ENCODE results near the gene NWD2.

Gene NWD2

DNA sequence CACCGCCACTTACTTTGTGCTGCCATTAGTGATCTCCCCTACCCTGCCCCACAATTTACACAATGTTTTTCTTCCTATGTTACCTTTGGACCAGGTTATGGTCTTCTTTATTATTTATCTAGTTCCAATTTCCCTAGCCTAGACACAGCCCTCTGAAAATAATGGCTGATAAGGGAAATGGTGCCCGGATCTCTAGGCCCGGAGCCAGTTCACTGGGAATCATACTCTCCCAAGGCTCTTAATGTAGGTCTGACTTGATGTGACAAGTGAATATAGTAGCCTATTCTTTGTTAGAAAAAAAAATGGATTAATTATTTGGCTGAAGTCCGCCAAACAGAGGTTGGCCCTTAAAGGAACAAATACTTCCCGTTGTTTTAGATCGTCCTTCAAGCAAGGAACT, 233.6 kb downstream of the NWD2 start:
- no peak overlapping the region for H3K9ac ChIP-seq (ENCODE audit: low read length)
- H3K36me3 ChIP-seq (ENCODE audit: control insufficient read depth, insufficient read depth, low read length), result no peaks in the 10 kb centered on the region
- H3K79me1 ChIP-seq (ENCODE audit: low read length), result no peaks in the 10 kb centered on the region
- no peaks in the 10 kb centered on the region for H3K4me1 ChIP-seq (ENCODE audit: control insufficient read depth, low read depth, low read length)
- H2BK15ac ChIP-seq (replicated peaks; ENCODE audit: low read depth), result no peak overlapping the region
- no peak overlapping the region for H2BK120ac ChIP-seq (ENCODE audit: low read depth, low read length)
- H3K23ac ChIP-seq (ENCODE audit: low read length), result no peak overlapping the region
- H3K4me2 ChIP-seq (ENCODE audit: low read length), result no peak overlapping the region
- no peaks in the 10 kb centered on the region for H3K79me2 ChIP-seq (ENCODE audit: control insufficient read depth, insufficient read depth, low read length)
- H3K56ac ChIP-seq (ENCODE audit: low read length), result no peak overlapping the region
- no peak overlapping the region for H3K18ac ChIP-seq (ENCODE audit: low read length)
- H3K27me3 ChIP-seq (ENCODE audit: insufficient read depth, low read length, poor library complexity), result peaks cover 2% of the 10 kb centered on the region
- H3K4ac ChIP-seq (ENCODE audit: low read depth, low read length), result no peak overlapping the region
- no CpG with 5 or more reads among the region's 6 CpGs for WGBS (ENCODE audit: extremely low coverage, insufficient coverage, low lambda C conversion rate)
- no peak for DNase-seq
- H4K5ac ChIP-seq (ENCODE audit: low read length), result no peak overlapping the region
- H2AK5ac ChIP-seq (ENCODE audit: low read length), result no peak overlapping the region
- no peak overlapping the region for H4K8ac ChIP-seq (ENCODE audit: low read depth, low read length)
- no peak overlapping the region for H3K27ac ChIP-seq (ENCODE audit: low read depth, low read length)
- no peak overlapping the region for H3K4me3 ChIP-seq (ENCODE audit: low read length)
- H2BK5ac ChIP-seq (ENCODE audit: low read length), result no peak overlapping the region

GRCh38 chr4:37480509-37480908, 236.0 kb downstream of the NWD2 start:
- Histone ChIP-seq H3K4me1 (ENCODE audit: control insufficient read depth, low read depth, low read length) (no peaks in the 10 kb centered on the region), H3K27me3 (ENCODE audit: insufficient read depth, low read length, poor library complexity) (no peaks in the 10 kb centered on the region), H3K27ac (ENCODE audit: low read depth, low read length) (no peak overlapping the region), H4K5ac (ENCODE audit: low read length) (no peak overlapping the region), H3K4ac (ENCODE audit: low read depth, low read length) (no peak overlapping the region), H3K36me3 (ENCODE audit: control insufficient read depth, insufficient read depth, low read length) (no peaks in the 10 kb centered on the region), H3K18ac (ENCODE audit: low read length) (no peak overlapping the region), H3K79me2 (ENCODE audit: control insufficient read depth, insufficient read depth, low read length) (no peaks in the 10 kb centered on the region), H3K4me3 (ENCODE audit: low read length) (no peak overlapping the region), H2BK120ac (ENCODE audit: low read depth, low read length) (no peak overlapping the region), H4K8ac (ENCODE audit: low read depth, low read length) (no peak overlapping the region), H3K9ac (ENCODE audit: low read length) (no peak overlapping the region), H3K56ac (ENCODE audit: low read length) (no peak overlapping the region), H3K4me2 (ENCODE audit: low read length) (no peak overlapping the region), H2AK5ac (ENCODE audit: low read length) (no peak overlapping the region), H3K23ac (ENCODE audit: low read length) (no peak overlapping the region), H2BK15ac (replicated peaks; ENCODE audit: low read depth) (no peak overlapping the region), H2BK5ac (ENCODE audit: low read length) (no peak overlapping the region), H3K79me1 (ENCODE audit: low read length) (no peaks in the 10 kb centered on the region)
- DNase-seq, result peak; percentile 43
- no CpG with 5 or more reads among the region's 4 CpGs for WGBS (ENCODE audit: extremely low coverage, insufficient coverage, low lambda C conversion rate)

DNA sequence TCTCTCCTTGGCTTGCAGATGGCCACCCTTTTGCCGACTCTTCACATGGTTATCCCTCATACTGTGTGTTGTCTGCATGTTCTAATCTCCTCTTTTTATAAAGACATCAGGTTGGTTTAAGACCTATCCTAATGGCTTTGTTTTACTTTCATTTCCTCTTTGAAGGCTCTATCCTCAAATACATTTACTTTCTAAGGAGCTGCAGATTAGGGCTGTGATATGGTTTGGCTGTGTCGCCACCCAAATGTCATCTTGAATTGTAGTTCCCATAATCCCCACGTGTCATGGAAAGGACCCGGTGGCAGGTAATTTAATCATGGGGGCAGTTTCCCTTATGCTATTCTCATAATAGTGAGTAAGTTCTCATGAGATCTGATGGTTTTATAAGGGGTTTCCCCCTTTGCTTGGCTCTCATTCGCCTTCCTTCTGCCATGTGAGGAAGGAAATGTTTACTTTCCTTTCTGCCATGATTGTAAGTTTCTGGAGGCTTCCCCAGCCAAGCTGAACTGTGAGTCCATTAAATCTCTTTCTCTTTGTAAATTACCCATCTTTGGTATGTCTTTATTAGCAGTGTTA, 237.1 kb downstream of the NWD2 start:
- WGBS (ENCODE audit: extremely low coverage, insufficient coverage, low lambda C conversion rate), result no CpG with 5 or more reads among the region's 5 CpGs
- H4K5ac ChIP-seq (ENCODE audit: low read length), result no peak overlapping the region
- H3K4me2 ChIP-seq (ENCODE audit: low read length), result no peak overlapping the region
- H2BK5ac ChIP-seq (ENCODE audit: low read length), result no peak overlapping the region
- no peaks in the 10 kb centered on the region for H3K36me3 ChIP-seq (ENCODE audit: control insufficient read depth, insufficient read depth, low read length)
- no peaks in the 10 kb centered on the region for H3K4me1 ChIP-seq (ENCODE audit: control insufficient read depth, low read depth, low read length)
- H3K56ac ChIP-seq (ENCODE audit: low read length), result no peak overlapping the region
- H3K79me2 ChIP-seq (ENCODE audit: control insufficient read depth, insufficient read depth, low read length), result no peaks in the 10 kb centered on the region
- H3K18ac ChIP-seq (ENCODE audit: low read length), result no peak overlapping the region
- H3K9ac ChIP-seq (ENCODE audit: low read length), result no peak overlapping the region
- H3K4me3 ChIP-seq (ENCODE audit: low read length), result no peak overlapping the region
- DNase-seq, result no peak
- no peak overlapping the region for H3K23ac ChIP-seq (ENCODE audit: low read length)
- H2AK5ac ChIP-seq (ENCODE audit: low read length), result no peak overlapping the region
- H2BK120ac ChIP-seq (ENCODE audit: low read depth, low read length), result no peak overlapping the region
- H2BK15ac ChIP-seq (replicated peaks; ENCODE audit: low read depth), result no peak overlapping the region
- H3K79me1 ChIP-seq (ENCODE audit: low read length), result no peaks in the 10 kb centered on the region
- H4K8ac ChIP-seq (ENCODE audit: low read depth, low read length), result no peak overlapping the region
- H3K27me3 ChIP-seq (ENCODE audit: insufficient read depth, low read length, poor library complexity), result no peaks in the 10 kb centered on the region
- H3K27ac ChIP-seq (ENCODE audit: low read depth, low read length), result no peak overlapping the region
- H3K4ac ChIP-seq (ENCODE audit: low read depth, low read length), result no peak overlapping the region

DNA sequence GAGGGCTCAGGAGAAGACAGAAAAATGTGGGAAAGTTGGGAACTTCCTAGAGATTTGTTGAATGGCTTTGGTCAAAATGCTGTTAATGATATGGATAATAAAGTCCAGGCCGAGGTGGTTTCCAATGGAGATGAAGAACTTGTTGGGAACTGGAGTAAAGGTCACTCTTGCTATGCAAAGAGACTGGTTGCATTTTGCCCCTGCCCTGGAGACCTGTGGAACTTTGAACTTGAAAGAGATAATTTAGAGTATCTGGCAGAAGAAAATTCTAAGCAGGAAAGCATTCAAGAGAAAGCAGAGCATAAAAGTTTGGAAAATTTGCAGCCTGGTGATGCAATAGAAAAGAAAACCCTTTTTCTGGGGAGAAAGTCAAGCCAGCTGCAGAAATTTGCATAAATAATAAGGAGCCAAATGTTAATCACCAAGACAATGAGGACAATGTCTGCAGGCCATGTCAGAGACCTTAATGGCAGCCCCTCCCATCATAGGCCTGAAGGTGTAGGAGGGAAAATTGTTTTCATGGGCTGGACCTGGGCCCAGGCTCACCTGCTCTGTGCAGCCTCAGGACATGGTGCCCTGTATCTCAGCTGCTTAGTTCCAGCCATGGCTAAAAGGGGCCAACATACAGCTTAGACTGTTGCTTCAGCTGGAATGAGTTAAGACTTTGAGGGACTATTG, 237.8 kb downstream of the NWD2 start:
- H3K79me2 ChIP-seq (ENCODE audit: control insufficient read depth, insufficient read depth, low read length), result no peaks in the 10 kb centered on the region
- no peak overlapping the region for H3K27ac ChIP-seq (ENCODE audit: low read depth, low read length)
- H2AK5ac ChIP-seq (ENCODE audit: low read length), result no peak overlapping the region
- no peak overlapping the region for H2BK5ac ChIP-seq (ENCODE audit: low read length)
- no peak overlapping the region for H3K4me2 ChIP-seq (ENCODE audit: low read length)
- no peaks in the 10 kb centered on the region for H3K27me3 ChIP-seq (ENCODE audit: insufficient read depth, low read length, poor library complexity)
- no peak overlapping the region for H2BK15ac ChIP-seq (replicated peaks; ENCODE audit: low read depth)
- no peaks in the 10 kb centered on the region for H3K4me1 ChIP-seq (ENCODE audit: control insufficient read depth, low read depth, low read length)
- no peak for DNase-seq
- no peak overlapping the region for H3K23ac ChIP-seq (ENCODE audit: low read length)
- no CpG with 5 or more reads among the region's 1 CpG for WGBS (ENCODE audit: extremely low coverage, insufficient coverage, low lambda C conversion rate)
- H3K36me3 ChIP-seq (ENCODE audit: control insufficient read depth, insufficient read depth, low read length), result no peaks in the 10 kb centered on the region
- H4K5ac ChIP-seq (ENCODE audit: low read length), result no peak overlapping the region
- no peak overlapping the region for H3K4me3 ChIP-seq (ENCODE audit: low read length)
- no peak overlapping the region for H3K56ac ChIP-seq (ENCODE audit: low read length)
- no peak overlapping the region for H3K9ac ChIP-seq (ENCODE audit: low read length)
- H3K79me1 ChIP-seq (ENCODE audit: low read length), result no peaks in the 10 kb centered on the region
- H3K4ac ChIP-seq (ENCODE audit: low read depth, low read length), result no peak overlapping the region
- H4K8ac ChIP-seq (ENCODE audit: low read depth, low read length), result no peak overlapping the region
- H3K18ac ChIP-seq (ENCODE audit: low read length), result no peak overlapping the region
- no peak overlapping the region for H2BK120ac ChIP-seq (ENCODE audit: low read depth, low read length)

GRCh38 chr4:37483610-37484009, 239.1 kb downstream of the NWD2 start:
- H3K79me2 ChIP-seq (ENCODE audit: control insufficient read depth, insufficient read depth, low read length), result no peaks in the 10 kb centered on the region
- H3K4me2 ChIP-seq (ENCODE audit: low read length), result no peak overlapping the region

GRCh38 chr4:37486166-37486565, 241.6 kb downstream of the NWD2 start:
- WGBS (ENCODE audit: extremely low coverage, insufficient coverage, low lambda C conversion rate), result no CpG with 5 or more reads among the region's 3 CpGs

More at GRCh38 chr4:37483610-37484009, 239.1 kb downstream of the NWD2 start:
- Histone ChIP-seq H3K23ac (ENCODE audit: low read length) (no peak overlapping the region), H3K4me3 (ENCODE audit: low read length) (no peak overlapping the region), H3K56ac (ENCODE audit: low read length) (no peak overlapping the region), H3K79me1 (ENCODE audit: low read length) (no peaks in the 10 kb centered on the region), H2BK120ac (ENCODE audit: low read depth, low read length) (no peak overlapping the region), H2BK5ac (ENCODE audit: low read length) (no peak overlapping the region), H3K27me3 (ENCODE audit: insufficient read depth, low read length, poor library complexity) (no peaks in the 10 kb centered on the region), H4K5ac (ENCODE audit: low read length) (no peak overlapping the region), H2AK5ac (ENCODE audit: low read length) (no peak overlapping the region), H3K36me3 (ENCODE audit: control insufficient read depth, insufficient read depth, low read length) (no peaks in the 10 kb centered on the region), H2BK15ac (replicated peaks; ENCODE audit: low read depth) (no peak overlapping the region), H3K4ac (ENCODE audit: low read depth, low read length) (no peak overlapping the region), H3K9ac (ENCODE audit: low read length) (no peak overlapping the region), H3K27ac (ENCODE audit: low read depth, low read length) (no peak overlapping the region), H3K4me1 (ENCODE audit: control insufficient read depth, low read depth, low read length) (no peaks in the 10 kb centered on the region), H3K18ac (ENCODE audit: low read length) (no peak overlapping the region), H4K8ac (ENCODE audit: low read depth, low read length) (no peak overlapping the region)
- no CpG with 5 or more reads among the region's 1 CpG for WGBS (ENCODE audit: extremely low coverage, insufficient coverage, low lambda C conversion rate)
- DNase-seq, result no peak

More at GRCh38 chr4:37486166-37486565, 241.6 kb downstream of the NWD2 start:
- no peak overlapping the region for H3K56ac ChIP-seq (ENCODE audit: low read length)
- no peak overlapping the region for H3K23ac ChIP-seq (ENCODE audit: low read length)
- no peak overlapping the region for H3K18ac ChIP-seq (ENCODE audit: low read length)
- no peak overlapping the region for H2BK5ac ChIP-seq (ENCODE audit: low read length)
- no peaks in the 10 kb centered on the region for H3K27me3 ChIP-seq (ENCODE audit: insufficient read depth, low read length, poor library complexity)
- no peak overlapping the region for H2BK120ac ChIP-seq (ENCODE audit: low read depth, low read length)
- no peak overlapping the region for H3K4me2 ChIP-seq (ENCODE audit: low read length)
- H2BK15ac ChIP-seq (replicated peaks; ENCODE audit: low read depth), result no peak overlapping the region
- H3K79me2 ChIP-seq (ENCODE audit: control insufficient read depth, insufficient read depth, low read length), result no peaks in the 10 kb centered on the region
- no peak overlapping the region for H3K9ac ChIP-seq (ENCODE audit: low read length)
- no peak overlapping the region for H3K27ac ChIP-seq (ENCODE audit: low read depth, low read length)
- H3K79me1 ChIP-seq (ENCODE audit: low read length), result no peaks in the 10 kb centered on the region
- H3K4me3 ChIP-seq (ENCODE audit: low read length), result no peak overlapping the region
- no peaks in the 10 kb centered on the region for H3K4me1 ChIP-seq (ENCODE audit: control insufficient read depth, low read depth, low read length)
- H4K5ac ChIP-seq (ENCODE audit: low read length), result no peak overlapping the region
- H3K4ac ChIP-seq (ENCODE audit: low read depth, low read length), result no peak overlapping the region
- H2AK5ac ChIP-seq (ENCODE audit: low read length), result no peak overlapping the region
- no peak overlapping the region for H4K8ac ChIP-seq (ENCODE audit: low read depth, low read length)
- DNase-seq, result no peak
- H3K36me3 ChIP-seq (ENCODE audit: control insufficient read depth, insufficient read depth, low read length), result no peaks in the 10 kb centered on the region

All from mesendoderm (in vitro differentiated cells).